OCI-LY1 (cell line): ENCODE data around the gene TNFAIP8L3.

ENCODE experiments used
- H2AFZ ChIP-seq: fragments of 200-600 bp; sonication (generic), shearing (Covaris generic); 2 replicates; pipeline ENCODE4 v1.6.0; 2014; ENCODE audit warnings: antibody characterized with exemption, mild to moderate bottlenecking, low read length
- H3F3A ChIP-seq: fragments of 200-600 bp; sonication (generic), shearing (Covaris generic); 2 replicates; pipeline ENCODE4 v1.6.0; 2014; ENCODE audit warnings: mild to moderate bottlenecking, antibody characterized with exemption, low read length, moderate library complexity; ENCODE audit not compliant: insufficient read depth
- H3K27ac ChIP-seq: fragments of 200-600 bp; sonication (generic); 2 replicates; pipeline ENCODE4 v1.5.1; 2014; ENCODE audit warnings: low read length, mixed run types, mild to moderate bottlenecking, low read depth; ENCODE audit not compliant: poor library complexity, severe bottlenecking
- H3K27me3 ChIP-seq: fragments of 200-600 bp; sonication (generic); 2 replicates; pipeline ENCODE4 v1.6.0; 2014; ENCODE audit warnings: antibody characterized with exemption, mild to moderate bottlenecking, low read length, moderate library complexity; ENCODE audit not compliant: insufficient read depth
- H3K36me3 ChIP-seq: fragments of 200-600 bp; sonication (generic); 2 replicates; pipeline ENCODE4 v1.6.1; 2014; ENCODE audit warnings: mild to moderate bottlenecking, antibody characterized with exemption, low read length, moderate library complexity, mixed read lengths; ENCODE audit not compliant: insufficient read depth
- H3K4me1 ChIP-seq: fragments of 200-600 bp; sonication (generic); 2 replicates; pipeline ENCODE4 v1.5.1; 2014; ENCODE audit warnings: mild to moderate bottlenecking, low read length, moderate library complexity; ENCODE audit not compliant: insufficient read depth, severe bottlenecking
- H3K4me2 ChIP-seq: fragments of 200-600 bp; sonication (generic), shearing (Covaris generic); 2 replicates; pipeline ENCODE4 v1.6.1; 2014; ENCODE audit warnings: low read length
- H3K4me3 ChIP-seq: fragments of 200-600 bp; sonication (generic); 2 replicates; pipeline ENCODE4 v1.5.1; 2014; ENCODE audit warnings: low read length, low read depth, mild to moderate bottlenecking, mixed read lengths; ENCODE audit not compliant: poor library complexity, severe bottlenecking
- H3K79me2 ChIP-seq: fragments of 200-600 bp; shearing (Covaris generic); 2 replicates; pipeline ENCODE4 v1.6.1; 2016; ENCODE audit warnings: mixed run types, low read length, mixed read lengths; ENCODE audit not compliant: insufficient read depth
- H3K9ac ChIP-seq: fragments of 200-600 bp; sonication (generic), shearing (Covaris generic); 2 replicates; pipeline ENCODE4 v1.6.1; 2014; ENCODE audit warnings: mild to moderate bottlenecking, low read length, mixed read lengths
- H3K9me2 ChIP-seq: fragments of 200-600 bp; sonication (generic), shearing (Covaris generic); 2 replicates; pipeline ENCODE4 v1.6.1; 2014; ENCODE audit warnings: low read depth, mild to moderate bottlenecking, low read length, mixed read lengths
- H3K9me3 ChIP-seq: fragments of 200-600 bp; shearing (Covaris generic); 2 replicates; pipeline ENCODE4 v1.6.1; 2014; ENCODE audit warnings: low read length, mixed read lengths
- H4K20me1 ChIP-seq: fragments of 200-600 bp; sonication (generic), shearing (Covaris generic); 2 replicates; pipeline ENCODE4 v1.6.0; 2016; ENCODE audit warnings: mild to moderate bottlenecking, low read length; ENCODE audit not compliant: insufficient read depth
- EZH2 ChIP-seq: fragments of 200-600 bp; sonication (generic), shearing (Covaris generic); IDR thresholded peaks from 2 replicates; pipeline ENCODE4 v1.8.0; 2017; ENCODE audit warnings: borderline replicate concordance, mixed run types, mild to moderate bottlenecking, antibody characterized with exemption, low read length, moderate library complexity, mixed read lengths
- TF ChIP-seq, protein P1 (sequence below): fragments of 200-600 bp; sonication (generic), shearing (Covaris generic); IDR thresholded peaks from 2 replicates; pipeline ENCODE4 v1.5.1; 2017; ENCODE audit warnings: mild to moderate bottlenecking, antibody characterized with exemption, low read length, moderate library complexity, mixed read lengths

The TNFAIP8L3 gene

DNA sequence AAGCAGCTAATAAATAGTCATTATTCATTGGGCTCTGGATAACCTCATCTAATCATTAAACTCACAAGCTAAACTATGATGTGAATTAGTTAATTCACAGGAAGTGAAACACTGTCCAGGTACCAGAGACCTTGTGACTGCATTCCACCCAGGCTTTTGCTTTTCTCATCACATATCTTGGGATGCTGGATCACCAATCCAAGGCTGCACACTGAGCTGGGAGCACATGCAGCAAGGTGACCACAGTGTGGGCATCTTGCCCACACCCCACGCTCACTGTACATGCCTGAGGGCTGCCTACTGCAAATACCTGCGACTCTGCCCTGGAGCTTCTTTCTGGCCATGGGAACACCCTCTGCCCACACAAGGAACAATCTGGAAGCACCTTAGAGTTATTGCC lies 40.6 kb upstream of the TNFAIP8L3 start:
- Histone ChIP-seq H3K9me2 (no peaks in the 10 kb centered on the region), H3K79me2 (no peaks in the 10 kb centered on the region), H4K20me1 (no peaks in the 10 kb centered on the region), H2AFZ (no peak overlapping the region), H3K36me3 (no peaks in the 10 kb centered on the region), H3F3A (no peaks in the 10 kb centered on the region), H3K27ac (no peak overlapping the region), H3K4me1 (no peaks in the 10 kb centered on the region), H3K27me3 (no peaks in the 10 kb centered on the region), H3K4me2 (no peak overlapping the region), H3K9ac (no peak overlapping the region), H3K4me3 (no peak overlapping the region), H3K9me3 (no peaks in the 10 kb centered on the region)
- no peak for TF ChIP-seq EZH2
- TF ChIP-seq, protein P1, sequence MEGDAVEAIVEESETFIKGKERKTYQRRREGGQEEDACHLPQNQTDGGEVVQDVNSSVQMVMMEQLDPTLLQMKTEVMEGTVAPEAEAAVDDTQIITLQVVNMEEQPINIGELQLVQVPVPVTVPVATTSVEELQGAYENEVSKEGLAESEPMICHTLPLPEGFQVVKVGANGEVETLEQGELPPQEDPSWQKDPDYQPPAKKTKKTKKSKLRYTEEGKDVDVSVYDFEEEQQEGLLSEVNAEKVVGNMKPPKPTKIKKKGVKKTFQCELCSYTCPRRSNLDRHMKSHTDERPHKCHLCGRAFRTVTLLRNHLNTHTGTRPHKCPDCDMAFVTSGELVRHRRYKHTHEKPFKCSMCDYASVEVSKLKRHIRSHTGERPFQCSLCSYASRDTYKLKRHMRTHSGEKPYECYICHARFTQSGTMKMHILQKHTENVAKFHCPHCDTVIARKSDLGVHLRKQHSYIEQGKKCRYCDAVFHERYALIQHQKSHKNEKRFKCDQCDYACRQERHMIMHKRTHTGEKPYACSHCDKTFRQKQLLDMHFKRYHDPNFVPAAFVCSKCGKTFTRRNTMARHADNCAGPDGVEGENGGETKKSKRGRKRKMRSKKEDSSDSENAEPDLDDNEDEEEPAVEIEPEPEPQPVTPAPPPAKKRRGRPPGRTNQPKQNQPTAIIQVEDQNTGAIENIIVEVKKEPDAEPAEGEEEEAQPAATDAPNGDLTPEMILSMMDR: no peak

DNA sequence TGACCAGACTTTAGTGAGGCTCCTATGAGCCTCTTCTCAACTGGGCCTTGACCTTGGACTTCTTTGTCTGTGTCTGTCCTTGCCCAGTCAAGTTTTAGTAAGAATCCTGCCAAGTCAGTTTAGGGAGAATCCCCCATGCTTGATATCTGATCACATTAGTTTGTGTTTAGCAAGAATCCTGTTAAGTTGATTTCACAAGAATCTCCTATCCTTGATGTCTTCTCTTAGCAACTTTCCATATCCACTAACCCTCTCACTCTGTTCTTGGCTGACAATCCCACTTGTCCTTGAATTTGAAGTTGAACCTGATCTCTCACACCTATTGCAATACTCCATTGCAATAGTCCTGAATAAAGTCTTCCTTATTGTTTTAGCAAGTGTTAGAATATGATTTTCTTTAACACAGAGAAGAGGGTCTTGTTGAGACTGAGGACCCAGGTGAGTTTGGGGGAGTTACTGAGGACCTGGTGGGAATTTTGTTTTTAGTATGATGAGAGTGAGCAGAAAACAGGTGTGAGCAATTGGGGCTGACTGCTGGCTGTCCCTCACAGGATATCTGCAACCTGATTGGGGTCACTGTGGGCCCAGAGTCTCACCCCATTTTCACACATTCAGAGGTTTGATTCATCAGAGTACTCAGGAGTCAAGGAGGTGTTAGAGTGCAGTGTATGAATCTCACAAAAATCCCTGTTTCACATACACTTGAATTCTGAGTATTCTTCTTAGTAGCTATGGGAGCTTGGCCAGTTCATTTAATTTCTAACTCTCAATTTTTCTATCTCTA lies 39.9 kb upstream of the TNFAIP8L3 start:
- H3K36me3 ChIP-seq: no peaks in the 10 kb centered on the region
- H3K4me3 ChIP-seq: no peak overlapping the region
- no peaks in the 10 kb centered on the region for H3F3A ChIP-seq
- no peak overlapping the region for H3K9ac ChIP-seq
- H3K79me2 ChIP-seq: no peaks in the 10 kb centered on the region
- TF ChIP-seq, protein P1: no peak
- TF ChIP-seq EZH2: no peak
- H3K9me3 ChIP-seq: no peaks in the 10 kb centered on the region
- no peak overlapping the region for H3K4me2 ChIP-seq
- H3K4me1 ChIP-seq: no peaks in the 10 kb centered on the region
- no peak overlapping the region for H2AFZ ChIP-seq
- no peak overlapping the region for H3K27ac ChIP-seq
- no peaks in the 10 kb centered on the region for H4K20me1 ChIP-seq
- no peaks in the 10 kb centered on the region for H3K27me3 ChIP-seq
- H3K9me2 ChIP-seq: no peaks in the 10 kb centered on the region

DNA sequence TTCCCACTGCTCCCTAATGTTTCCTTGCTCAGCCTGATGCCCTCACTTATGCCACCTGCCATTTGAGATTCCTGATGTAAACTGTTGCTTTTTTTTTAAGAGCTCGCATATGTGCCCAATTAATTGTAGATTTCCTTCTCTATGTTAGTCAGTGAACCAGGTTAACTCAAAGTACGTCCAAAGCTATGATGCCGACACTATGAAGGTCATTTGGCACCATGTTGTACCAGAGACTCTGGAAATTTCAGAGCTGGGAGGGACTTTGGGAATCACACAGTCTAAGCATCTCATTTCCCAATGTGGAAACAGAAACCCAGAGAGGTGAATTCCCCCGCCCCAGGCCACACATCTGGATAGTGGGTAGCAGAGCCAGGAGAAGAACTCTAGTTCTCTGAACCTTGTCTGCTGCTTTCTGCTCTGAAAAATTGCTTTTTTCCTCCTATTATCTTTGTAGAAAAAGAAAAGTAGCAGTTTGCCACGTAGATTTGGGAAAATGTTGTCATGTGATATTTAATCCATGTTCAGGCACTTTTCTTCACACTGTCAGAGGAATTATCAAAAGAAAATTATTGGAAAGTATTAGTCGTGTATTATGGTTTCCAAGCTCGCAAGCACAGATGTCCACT lies 38.5 kb upstream of the TNFAIP8L3 start:
- Histone ChIP-seq H3K79me2 (no peaks in the 10 kb centered on the region), H3F3A (no peaks in the 10 kb centered on the region), H3K27me3 (no peaks in the 10 kb centered on the region), H4K20me1 (no peaks in the 10 kb centered on the region), H3K9me2 (no peaks in the 10 kb centered on the region), H3K9me3 (no peaks in the 10 kb centered on the region), H3K36me3 (no peaks in the 10 kb centered on the region), H3K4me1 (no peaks in the 10 kb centered on the region), H3K9ac (no peak overlapping the region), H3K4me3 (no peak overlapping the region), H3K4me2 (no peak overlapping the region), H3K27ac (no peak overlapping the region), H2AFZ (no peak overlapping the region)
- TF ChIP-seq, protein P1: no peak
- no peak for TF ChIP-seq EZH2
